H1 (cell line): ENCODE data around the gene ACAP3. TPM values are rescaled to one million over a fixed set of nuclear protein-coding genes. Genes with fewer than 3 reads are reported as not detected.

ENCODE experiments used
- FOSL1 ChIP-seq: IDR thresholded peaks from 2 replicates; pipeline ENCODE4 v1.6.1; 2011; ENCODE audit warnings: mild to moderate bottlenecking, low read depth, low read length, moderate library complexity; ENCODE audit not compliant: insufficient read depth
- GABPA ChIP-seq: IDR thresholded peaks from 2 replicates; pipeline ENCODE4 v1.6.1; 2011; ENCODE audit warnings: mild to moderate bottlenecking, low read length, moderate library complexity, borderline replicate concordance; ENCODE audit not compliant: insufficient read depth
- JUND ChIP-seq: IDR thresholded peaks from 2 replicates; pipeline ENCODE4 v1.6.1; 2011; ENCODE audit warnings: mild to moderate bottlenecking, improper control_type of control experiment, low read length
- SP2 ChIP-seq: IDR thresholded peaks from 2 replicates; pipeline ENCODE4 v1.6.1; 2012; ENCODE audit warnings: mild to moderate bottlenecking, low read length, inconsistent platforms
- ZNF274 ChIP-seq: IDR thresholded peaks from 2 replicates; pipeline ENCODE4 v1.7.0; 2012; ENCODE audit warnings: low read length, borderline replicate concordance; ENCODE audit errors: extremely low read depth
- polyA plus RNA-seq, 7 experiments: library from polyadenylated mRNA; depleted of rRNA in 3 of 7; stranded (reverse) in 5 of 7; unstranded in 2 of 7; fragments of >200 nt in 5 of 7; fragments of 200-250 nt in 2 of 7; gene quantifications; 1 replicate in 5 of 7; 2 replicates in 1 of 7; 4 replicates in 1 of 7; pipeline versions ENCODE4 v1.2.1 to v1.2.3, GENCODE V29; 2011 to 2013; ENCODE audit warnings: missing spikeins in 2 of 7, mixed read lengths in 2 of 7
- total RNA-seq: library from RNA; stranded (reverse); fragmentation: NEBNext Ultra II Directional; extraction: Animal tissue kit (Norgen Biotek cat#: 25700); gene quantifications from 2 replicates; pipeline ENCODE4 v1.2.1, GENCODE V29; 2021
- TF ChIP-seq, protein P1 (sequence below): fragments of 300-600 bp; sonication (generic); IDR thresholded peaks from 2 replicates; pipeline ENCODE4 v1.7.1; 2012; ENCODE audit warnings: low read length, moderate library complexity, mild to moderate bottlenecking, inconsistent platforms; ENCODE audit not compliant: insufficient replicate concordance

Gene ACAP3
- total and polyA plus RNA-seq, 2 of the 8 experiments (the other 6 are each of a cell fraction or from before 2014, with no cell fraction given): 14.8 to 28.3 TPM

- TF ChIP-seq, protein P1, sequence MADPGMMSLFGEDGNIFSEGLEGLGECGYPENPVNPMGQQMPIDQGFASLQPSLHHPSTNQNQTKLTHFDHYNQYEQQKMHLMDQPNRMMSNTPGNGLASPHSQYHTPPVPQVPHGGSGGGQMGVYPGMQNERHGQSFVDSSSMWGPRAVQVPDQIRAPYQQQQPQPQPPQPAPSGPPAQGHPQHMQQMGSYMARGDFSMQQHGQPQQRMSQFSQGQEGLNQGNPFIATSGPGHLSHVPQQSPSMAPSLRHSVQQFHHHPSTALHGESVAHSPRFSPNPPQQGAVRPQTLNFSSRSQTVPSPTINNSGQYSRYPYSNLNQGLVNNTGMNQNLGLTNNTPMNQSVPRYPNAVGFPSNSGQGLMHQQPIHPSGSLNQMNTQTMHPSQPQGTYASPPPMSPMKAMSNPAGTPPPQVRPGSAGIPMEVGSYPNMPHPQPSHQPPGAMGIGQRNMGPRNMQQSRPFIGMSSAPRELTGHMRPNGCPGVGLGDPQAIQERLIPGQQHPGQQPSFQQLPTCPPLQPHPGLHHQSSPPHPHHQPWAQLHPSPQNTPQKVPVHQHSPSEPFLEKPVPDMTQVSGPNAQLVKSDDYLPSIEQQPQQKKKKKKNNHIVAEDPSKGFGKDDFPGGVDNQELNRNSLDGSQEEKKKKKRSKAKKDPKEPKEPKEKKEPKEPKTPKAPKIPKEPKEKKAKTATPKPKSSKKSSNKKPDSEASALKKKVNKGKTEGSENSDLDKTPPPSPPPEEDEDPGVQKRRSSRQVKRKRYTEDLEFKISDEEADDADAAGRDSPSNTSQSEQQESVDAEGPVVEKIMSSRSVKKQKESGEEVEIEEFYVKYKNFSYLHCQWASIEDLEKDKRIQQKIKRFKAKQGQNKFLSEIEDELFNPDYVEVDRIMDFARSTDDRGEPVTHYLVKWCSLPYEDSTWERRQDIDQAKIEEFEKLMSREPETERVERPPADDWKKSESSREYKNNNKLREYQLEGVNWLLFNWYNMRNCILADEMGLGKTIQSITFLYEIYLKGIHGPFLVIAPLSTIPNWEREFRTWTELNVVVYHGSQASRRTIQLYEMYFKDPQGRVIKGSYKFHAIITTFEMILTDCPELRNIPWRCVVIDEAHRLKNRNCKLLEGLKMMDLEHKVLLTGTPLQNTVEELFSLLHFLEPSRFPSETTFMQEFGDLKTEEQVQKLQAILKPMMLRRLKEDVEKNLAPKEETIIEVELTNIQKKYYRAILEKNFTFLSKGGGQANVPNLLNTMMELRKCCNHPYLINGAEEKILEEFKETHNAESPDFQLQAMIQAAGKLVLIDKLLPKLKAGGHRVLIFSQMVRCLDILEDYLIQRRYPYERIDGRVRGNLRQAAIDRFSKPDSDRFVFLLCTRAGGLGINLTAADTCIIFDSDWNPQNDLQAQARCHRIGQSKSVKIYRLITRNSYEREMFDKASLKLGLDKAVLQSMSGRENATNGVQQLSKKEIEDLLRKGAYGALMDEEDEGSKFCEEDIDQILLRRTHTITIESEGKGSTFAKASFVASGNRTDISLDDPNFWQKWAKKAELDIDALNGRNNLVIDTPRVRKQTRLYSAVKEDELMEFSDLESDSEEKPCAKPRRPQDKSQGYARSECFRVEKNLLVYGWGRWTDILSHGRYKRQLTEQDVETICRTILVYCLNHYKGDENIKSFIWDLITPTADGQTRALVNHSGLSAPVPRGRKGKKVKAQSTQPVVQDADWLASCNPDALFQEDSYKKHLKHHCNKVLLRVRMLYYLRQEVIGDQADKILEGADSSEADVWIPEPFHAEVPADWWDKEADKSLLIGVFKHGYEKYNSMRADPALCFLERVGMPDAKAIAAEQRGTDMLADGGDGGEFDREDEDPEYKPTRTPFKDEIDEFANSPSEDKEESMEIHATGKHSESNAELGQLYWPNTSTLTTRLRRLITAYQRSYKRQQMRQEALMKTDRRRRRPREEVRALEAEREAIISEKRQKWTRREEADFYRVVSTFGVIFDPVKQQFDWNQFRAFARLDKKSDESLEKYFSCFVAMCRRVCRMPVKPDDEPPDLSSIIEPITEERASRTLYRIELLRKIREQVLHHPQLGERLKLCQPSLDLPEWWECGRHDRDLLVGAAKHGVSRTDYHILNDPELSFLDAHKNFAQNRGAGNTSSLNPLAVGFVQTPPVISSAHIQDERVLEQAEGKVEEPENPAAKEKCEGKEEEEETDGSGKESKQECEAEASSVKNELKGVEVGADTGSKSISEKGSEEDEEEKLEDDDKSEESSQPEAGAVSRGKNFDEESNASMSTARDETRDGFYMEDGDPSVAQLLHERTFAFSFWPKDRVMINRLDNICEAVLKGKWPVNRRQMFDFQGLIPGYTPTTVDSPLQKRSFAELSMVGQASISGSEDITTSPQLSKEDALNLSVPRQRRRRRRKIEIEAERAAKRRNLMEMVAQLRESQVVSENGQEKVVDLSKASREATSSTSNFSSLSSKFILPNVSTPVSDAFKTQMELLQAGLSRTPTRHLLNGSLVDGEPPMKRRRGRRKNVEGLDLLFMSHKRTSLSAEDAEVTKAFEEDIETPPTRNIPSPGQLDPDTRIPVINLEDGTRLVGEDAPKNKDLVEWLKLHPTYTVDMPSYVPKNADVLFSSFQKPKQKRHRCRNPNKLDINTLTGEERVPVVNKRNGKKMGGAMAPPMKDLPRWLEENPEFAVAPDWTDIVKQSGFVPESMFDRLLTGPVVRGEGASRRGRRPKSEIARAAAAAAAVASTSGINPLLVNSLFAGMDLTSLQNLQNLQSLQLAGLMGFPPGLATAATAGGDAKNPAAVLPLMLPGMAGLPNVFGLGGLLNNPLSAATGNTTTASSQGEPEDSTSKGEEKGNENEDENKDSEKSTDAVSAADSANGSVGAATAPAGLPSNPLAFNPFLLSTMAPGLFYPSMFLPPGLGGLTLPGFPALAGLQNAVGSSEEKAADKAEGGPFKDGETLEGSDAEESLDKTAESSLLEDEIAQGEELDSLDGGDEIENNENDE: no peak
- TF ChIP-seq FOSL1 (no peak), JUND (no peak), ZNF274 (no peak), SP2 (no peak), GABPA (peak; percentile 81; the same call in 1 of the 2 replicates)
These were observed 27.1 kb upstream of the ACAP3 start (continued) for GRCh38 chr1:1334835-1335234.
